Testis (tissue), 3 donors: ENCODE measurements around the gene RASL10B. TPM values are rescaled to one million over a fixed set of nuclear protein-coding genes. Genes with fewer than 3 reads are reported as not detected.
A peak's percentile ranks its signal among the peaks of the same experiment; 100 is the strongest.

ENCODE experiments used
- DNase-seq: peaks from one replicate; pipeline ENCODE4 v3.0.0-alpha.2; 2019
- H3K27ac ChIP-seq, 2 donors: fragments of 200-600 bp; sonication (generic); one replicate each; pipeline ENCODE4 v1.5.1; 2019
- H3K27me3 ChIP-seq: fragments of 200-600 bp; sonication (generic); one replicate; pipeline ENCODE4 v1.5.1; 2019
- H3K36me3 ChIP-seq: fragments of 200-600 bp; sonication (generic); one replicate; pipeline ENCODE4 v1.5.1; 2017; ENCODE audit warnings: low read depth; ENCODE audit errors: missing control alignments
- H3K4me1 ChIP-seq: fragments of 200-600 bp; sonication (generic); one replicate; pipeline ENCODE4 v1.5.1; 2019
- H3K4me3 ChIP-seq, 2 donors: fragments of 200-600 bp; sonication (generic); one replicate each; pipeline ENCODE4 v1.5.1; 2017 to 2019
- H3K9me3 ChIP-seq: fragments of 200-600 bp; sonication (generic); one replicate; pipeline ENCODE4 v1.5.1; 2017
- CTCF ChIP-seq, 3 experiments: fragments of 450-650 bp in 2 of 3; fragments of 200-600 bp in 1 of 3; sonication (generic) in 1 of 3; IDR thresholded peaks; one replicate each; pipeline ENCODE4 v1.5.1; 2016 to 2019; ENCODE audit warnings: antibody characterized with exemption in 3 of 3, mild to moderate bottlenecking in 2 of 3, moderate library complexity in 1 of 3
- POLR2A ChIP-seq: fragments of 450-650 bp; IDR thresholded peaks from one replicate; pipeline ENCODE4 v1.6.1; 2017; ENCODE audit warnings: antibody characterized with exemption, mild to moderate bottlenecking, moderate library complexity
- WGBS, 2 donors: methylation state at CpG; one replicate each; pipeline ENCODE4 v1.1.5; 2018; 5-methylcytosine and 5-hydroxymethylcytosine counted together
- intact Hi-C: fragments of 100-400 bp; cut with DNase I; formaldehyde crosslinking; loops from one replicate; pipeline ENCODE4 v1.15.1; 2023; ENCODE audit warnings: low total_unique reads
- polyA plus RNA-seq: library from polyadenylated mRNA; stranded (reverse); fragments of 350-450 nt; fragmentation: Illumina TruSeq; extraction: RNeasy Lipid Tissue Mini Kit (QIAGEN cat#74804); gene quantifications from one replicate; pipeline ENCODE4 v1.2.3, GENCODE V29; 2014; ENCODE audit warnings: low read depth, low replicate concordance; ENCODE audit not compliant: insufficient read depth
- total RNA-seq, 2 donors: library from RNA; depleted of rRNA; stranded (reverse); fragments of >200 nt; gene quantifications; one replicate each; pipeline ENCODE4 v1.2.3, GENCODE V29; 2016

The RASL10B gene
- total and polyA plus RNA-seq, 3 donors from 2014 or later, result 2.5 to 4.8 (median 3.8) TPM

- H3K4me3 ChIP-seq, result no peak overlapping the region
- H3K4me1 ChIP-seq, result peaks cover 18% of the 10 kb centered on the region
- no peak overlapping the region for H3K27ac ChIP-seq
- TF ChIP-seq CTCF (IDR thresholded peaks at IDR 0.05), result no peak
- no peak for TF ChIP-seq POLR2A
- intact Hi-C loops, result no loop called here
- WGBS, 2 donors, result 92% methylated on average over 17 of the region's 20 CpGs; no CpG with 5 or more reads in 1 of the 2 donors
- no peaks in the 10 kb centered on the region for H3K36me3 ChIP-seq
- no peak for DNase-seq
- H3K27me3 ChIP-seq, result no peaks in the 10 kb centered on the region
- H3K9me3 ChIP-seq, result no peaks in the 10 kb centered on the region
These were observed 41.7 kb downstream of the RASL10B start for GRCh38 chr17:35773129-35773528.

GRCh38 chr17:35773679-35774425, 42.4 kb downstream of the RASL10B start:
- no peaks in the 10 kb centered on the region for H3K27me3 ChIP-seq
- intact Hi-C loops, result no loop called here
- peaks cover 18% of the 10 kb centered on the region for H3K4me1 ChIP-seq
- TF ChIP-seq POLR2A, result no peak
- TF ChIP-seq CTCF (IDR thresholded peaks at IDR 0.05), result no peak
- peak overlapping the region; percentile 31 to 66 for H3K27ac ChIP-seq
- H3K9me3 ChIP-seq, result no peaks in the 10 kb centered on the region
- H3K36me3 ChIP-seq, result no peaks in the 10 kb centered on the region
- no peak for DNase-seq
- H3K4me3 ChIP-seq, result no peak overlapping the region
- WGBS, 2 donors, result 71% methylated on average over 3 to 10 of the region's 10 CpGs

GRCh38 chr17:35774499-35774898, 43.1 kb downstream of the RASL10B start:
- no peaks in the 10 kb centered on the region for H3K36me3 ChIP-seq
- WGBS, 2 donors, result 51 to 60% methylated on average over 5 of the region's 5 CpGs
- no peaks in the 10 kb centered on the region for H3K27me3 ChIP-seq
- peaks cover 18% of the 10 kb centered on the region for H3K4me1 ChIP-seq
- no peak overlapping the region for H3K4me3 ChIP-seq
- peak; percentile 65 for DNase-seq
- H3K9me3 ChIP-seq, result no peaks in the 10 kb centered on the region
- H3K27ac ChIP-seq, result peak overlapping the region in 1 of 2 donors; percentile 66
- intact Hi-C loops, result no loop called here
- TF ChIP-seq CTCF (IDR thresholded peaks at IDR 0.05) (no peak), POLR2A (no peak)

- Histone ChIP-seq H3K9me3 (no peaks in the 10 kb centered on the region), H3K27me3 (no peaks in the 10 kb centered on the region), H3K4me1 (peaks cover 18% of the 10 kb centered on the region), H3K36me3 (no peaks in the 10 kb centered on the region), H3K4me3 (no peak overlapping the region), H3K27ac (peak overlapping the region in 1 of 2 donors; percentile 66)
- intact Hi-C loops, result no loop called here
- WGBS, 2 donors, result 66 to 68% methylated on average over 5 of the region's 5 CpGs
- TF ChIP-seq POLR2A (no peak), CTCF (IDR thresholded peaks at IDR 0.05) (no peak)
- DNase-seq, result no peak
These were observed 43.6 kb downstream of the RASL10B start for GRCh38 chr17:35775039-35775438.

GRCh38 chr17:35775583-35775982, 44.1 kb downstream of the RASL10B start:
- WGBS, 2 donors, result 77 to 81% methylated on average over 6 of the region's 6 CpGs
- Histone ChIP-seq H3K27me3 (no peaks in the 10 kb centered on the region), H3K4me1 (peaks cover 18% of the 10 kb centered on the region), H3K4me3 (no peak overlapping the region), H3K36me3 (no peaks in the 10 kb centered on the region), H3K9me3 (no peaks in the 10 kb centered on the region), H3K27ac (peak overlapping the region in 1 of 2 donors; percentile 66)
- no peak for DNase-seq
- intact Hi-C loops, result no loop called here
- TF ChIP-seq POLR2A (no peak), CTCF (IDR thresholded peaks at IDR 0.05) (no peak)
